DMS79 (cell line): ENCODE results near the gene ZDHHC14.

Experiments
- DNase-seq: peaks from one replicate; lab custom pipeline; 2025; lab: John Stamatoyannopoulos, UW

The ZDHHC14 gene

GRCh38 chr6:157627195-157627966, 246.4 kb downstream of the ZDHHC14 start:
- no peak for DNase-seq

DNA sequence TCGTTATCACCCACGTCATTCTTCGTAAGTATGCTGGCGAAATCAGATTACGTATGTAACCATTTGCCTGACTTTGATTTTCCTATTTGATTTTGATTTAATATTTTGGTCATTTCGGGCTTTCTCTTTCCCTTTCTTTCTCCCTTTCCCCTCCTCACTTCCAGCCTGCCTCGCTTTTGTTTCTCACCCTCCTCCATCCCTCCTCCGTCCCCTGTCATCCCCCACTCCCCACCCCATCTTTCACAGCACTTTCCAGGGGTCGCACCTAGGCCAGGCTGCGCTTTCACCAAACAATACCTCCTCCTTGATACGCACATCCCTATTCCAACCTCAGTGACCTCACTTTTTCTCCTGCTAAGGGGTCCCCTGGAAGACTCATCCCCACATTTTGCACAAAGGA, 247.5 kb downstream of the ZDHHC14 start:
- no peak for DNase-seq

DNA sequence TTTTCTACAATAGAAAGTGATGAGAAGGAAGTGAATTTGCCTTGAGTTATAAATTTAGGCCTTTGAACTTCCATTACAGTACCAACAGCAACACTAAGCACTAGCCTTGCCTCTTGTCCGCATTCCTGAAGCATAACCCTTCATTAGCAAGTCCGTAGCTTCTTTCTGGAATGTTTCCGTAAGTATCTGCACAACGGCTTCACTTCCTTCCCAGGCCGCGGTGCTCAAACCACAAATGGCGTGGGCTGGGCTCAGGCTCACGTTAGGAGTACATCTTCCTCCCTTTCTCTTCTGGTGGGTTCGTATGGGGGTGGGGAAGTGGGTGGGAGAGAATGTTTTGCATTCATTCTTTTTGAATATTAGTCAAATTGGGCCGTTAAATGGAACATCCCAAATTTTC, 248.2 kb downstream of the ZDHHC14 start:
- DNase-seq = no peak

GRCh38 chr6:157630463-157631080, 249.6 kb downstream of the ZDHHC14 start:
- no peak for DNase-seq

DNA sequence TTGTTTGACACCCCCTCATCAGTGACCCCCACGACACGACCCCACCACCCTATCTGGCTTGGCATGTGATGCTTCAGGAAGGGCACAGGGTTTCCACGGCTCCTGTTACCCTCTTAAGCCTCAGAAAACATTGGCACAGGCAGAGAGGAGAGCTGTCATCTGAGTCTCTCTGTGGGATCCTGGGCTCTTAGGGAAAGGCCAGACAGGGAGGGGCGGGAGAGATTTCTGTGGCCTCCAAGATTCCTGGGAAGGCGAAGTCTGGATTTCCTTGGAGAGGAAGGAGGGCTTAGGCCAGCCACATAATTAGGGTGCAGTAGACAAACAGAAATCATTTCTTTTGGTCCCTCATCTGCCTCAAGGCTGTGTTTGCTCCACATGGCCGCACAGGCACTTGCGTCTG, 250.4 kb downstream of the ZDHHC14 start:
- peak; percentile 3 for DNase-seq

- no peak for DNase-seq
Measured at GRCh38 chr6:157631838-157632614, 251.0 kb downstream of the ZDHHC14 start.

- no peak for DNase-seq
Measured at GRCh38 chr6:157632821-157633220, 251.8 kb downstream of the ZDHHC14 start.

DNA sequence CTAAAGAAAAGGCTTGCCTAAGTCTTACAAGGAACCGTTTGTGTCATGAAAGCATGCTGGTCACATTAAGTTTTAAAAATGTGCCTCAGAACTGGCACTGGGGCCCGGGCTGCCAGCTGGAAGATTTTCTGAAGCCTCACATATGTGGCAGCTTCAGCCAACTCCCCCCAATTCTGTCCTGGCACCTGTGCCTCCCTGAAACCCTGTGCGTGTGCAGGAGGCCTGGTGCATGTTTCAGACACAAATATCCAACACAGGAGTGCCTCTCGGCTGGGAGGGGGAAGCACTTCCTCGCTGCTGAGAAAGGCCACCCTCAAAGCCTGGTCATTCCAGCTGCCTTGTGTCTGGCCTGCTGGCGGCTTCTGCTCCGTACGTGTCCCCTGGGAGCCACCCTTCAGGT, 253.6 kb downstream of the ZDHHC14 start:
- no peak for DNase-seq

GRCh38 chr6:157635388-157636244, 254.6 kb downstream of the ZDHHC14 start:
- DNase-seq = no peak

GRCh38 chr6:157637516-157637915, 256.5 kb downstream of the ZDHHC14 start:
- no peak for DNase-seq

GRCh38 chr6:157637941-157638662, 257.1 kb downstream of the ZDHHC14 start:
- DNase-seq = no peak

DNA sequence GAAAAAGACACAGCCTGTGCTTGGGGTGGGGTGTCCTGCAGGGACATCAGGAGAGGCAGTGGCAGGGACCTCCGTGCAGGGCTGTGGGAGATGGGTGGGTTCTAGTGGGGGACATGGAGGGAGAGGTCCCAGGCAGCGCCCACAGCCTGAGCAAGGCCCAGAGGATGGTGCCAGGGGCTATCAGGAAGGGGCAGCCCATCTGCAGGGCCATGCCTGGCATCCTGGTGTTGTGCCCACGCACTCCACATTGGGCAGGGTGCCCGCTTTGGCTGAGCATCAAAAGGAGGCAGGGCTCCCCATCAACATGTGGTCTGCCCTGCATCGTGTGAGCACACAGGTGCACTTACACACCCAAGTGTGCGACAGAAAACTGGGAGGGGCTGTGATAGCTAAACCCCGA, 257.8 kb downstream of the ZDHHC14 start:
- DNase-seq = peak; percentile 47

- no peak for DNase-seq
Measured at GRCh38 chr6:157640746-157641451, 259.9 kb downstream of the ZDHHC14 start.

GRCh38 chr6:157641837-157642236, 260.8 kb downstream of the ZDHHC14 start:
- no peak for DNase-seq

DNA sequence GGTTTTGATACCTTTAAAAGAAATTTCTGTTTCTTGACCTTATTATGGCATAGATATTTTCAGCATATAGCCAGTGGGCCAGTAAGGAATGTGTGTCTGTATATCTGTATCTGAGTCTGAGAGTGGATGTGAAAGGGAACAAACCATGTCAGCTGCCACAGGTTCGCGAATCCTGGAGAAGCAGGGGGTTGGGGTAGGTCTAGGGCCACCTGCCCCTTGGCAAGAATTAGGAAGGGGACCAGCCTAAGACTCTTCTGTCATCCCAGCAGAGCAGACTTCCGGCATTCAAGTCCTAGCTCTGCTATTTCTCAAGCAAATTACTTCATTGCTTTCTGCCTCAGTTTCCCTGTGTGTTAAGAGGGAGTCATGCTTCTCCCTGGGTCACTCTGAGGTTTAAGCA, 261.7 kb downstream of the ZDHHC14 start:
- no peak for DNase-seq

GRCh38 chr6:157644043-157644810, 263.2 kb downstream of the ZDHHC14 start:
- no peak for DNase-seq

- DNase-seq = no peak
Measured at GRCh38 chr6:157645201-157645795, 264.3 kb downstream of the ZDHHC14 start.

DNA sequence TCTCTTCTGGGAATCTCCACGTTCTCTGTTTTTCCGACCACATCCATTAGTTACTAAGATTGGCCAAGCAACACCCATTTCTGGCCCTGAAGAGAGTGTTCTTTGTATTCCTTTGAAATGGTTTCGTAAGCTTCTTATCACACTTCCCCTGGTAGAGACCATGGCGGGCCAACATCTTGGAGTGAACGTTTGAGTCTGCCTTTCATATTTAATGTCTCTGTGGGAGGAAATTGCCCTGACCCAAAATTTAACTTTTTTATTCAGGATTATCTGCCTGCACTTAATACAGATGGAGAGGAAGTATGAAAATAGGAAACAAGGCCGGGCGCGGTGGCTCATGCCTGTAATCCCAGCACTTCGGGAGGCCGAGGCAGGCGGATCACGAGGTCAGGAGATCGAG, 265.0 kb downstream of the ZDHHC14 start:
- no peak for DNase-seq

GRCh38 chr6:157647261-157647915, 266.4 kb downstream of the ZDHHC14 start:
- no peak for DNase-seq
